ENCODE data around the gene HAPSTR1. TPM values are rescaled to one million over a fixed set of nuclear protein-coding genes. Genes with fewer than 3 reads are reported as not detected.

HAPSTR1 gene
- total RNA-seq, 2 donors from 2014 or later, result 65.5 to 72.6 TPM

DNA sequence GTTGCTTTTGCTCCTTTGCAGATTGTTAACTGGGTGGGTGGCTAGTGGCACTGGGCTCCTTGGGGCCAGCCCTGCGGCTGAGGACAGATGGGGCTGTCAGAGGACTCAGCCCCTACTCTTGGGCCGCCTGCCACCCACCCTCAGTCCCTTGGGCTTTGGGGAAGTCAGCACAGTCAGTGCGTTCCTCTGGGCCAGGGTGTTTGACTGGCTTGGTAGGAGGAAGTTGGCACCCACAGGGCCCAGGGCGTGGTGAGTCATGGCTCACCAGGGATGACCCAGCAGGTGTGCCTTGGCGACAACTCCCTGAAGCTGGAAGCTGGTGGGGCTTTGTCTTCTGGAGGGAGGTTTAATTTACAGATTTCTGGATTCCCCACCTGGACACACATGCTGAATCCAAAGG, 32.4 kb downstream of the HAPSTR1 start:
- ATAC-seq (no peak), DNase-seq (ENCODE audit: low spot score) (no peak)
- no peak overlapping the region for H3K4me3 Mint-ChIP-seq
- peaks cover 2% of the 10 kb centered on the region for H3K36me3 Mint-ChIP-seq
- H3K9me3 Mint-ChIP-seq, result no peaks in the 10 kb centered on the region
- H3K27ac Mint-ChIP-seq, result peak overlapping the region; percentile 35 to 45
- H3K27me3 Mint-ChIP-seq, result no peaks in the 10 kb centered on the region
- H3K4me1 Mint-ChIP-seq (ENCODE audit: low read depth in 2 of 2), result peaks cover 52 to 61% of the 10 kb centered on the region in 2 donors

DNA sequence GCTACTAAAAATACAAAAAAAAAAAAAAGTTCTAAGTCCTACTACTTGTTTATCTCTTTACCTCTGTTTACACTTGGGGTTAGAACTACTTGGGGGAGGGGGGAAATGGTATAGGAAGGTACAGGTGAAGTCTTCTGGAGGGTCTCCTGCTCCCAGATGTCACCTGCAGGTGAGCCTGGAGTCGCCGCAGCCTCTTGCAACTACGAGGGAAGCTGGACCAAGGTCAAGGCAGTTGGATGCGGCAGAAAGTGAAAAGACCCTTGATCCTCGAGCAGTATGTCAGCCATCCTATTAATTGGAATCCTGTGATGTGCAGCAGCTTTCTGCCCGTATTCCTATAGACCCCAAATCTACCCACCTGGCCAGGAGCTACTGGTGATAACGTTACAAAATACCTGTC, 33.0 kb downstream of the HAPSTR1 start:
- H3K27ac Mint-ChIP-seq, result peak overlapping the region in 1 of 2 donors; percentile 45
- H3K27me3 Mint-ChIP-seq, result no peaks in the 10 kb centered on the region
- H3K4me3 Mint-ChIP-seq, result no peak overlapping the region
- no peaks in the 10 kb centered on the region for H3K9me3 Mint-ChIP-seq
- peaks cover 51 to 59% of the 10 kb centered on the region in 2 donors for H3K4me1 Mint-ChIP-seq (ENCODE audit: low read depth in 2 of 2)
- DNase-seq (ENCODE audit: low spot score) (no peak), ATAC-seq (no peak)
- no peaks in the 10 kb centered on the region for H3K36me3 Mint-ChIP-seq

DNA sequence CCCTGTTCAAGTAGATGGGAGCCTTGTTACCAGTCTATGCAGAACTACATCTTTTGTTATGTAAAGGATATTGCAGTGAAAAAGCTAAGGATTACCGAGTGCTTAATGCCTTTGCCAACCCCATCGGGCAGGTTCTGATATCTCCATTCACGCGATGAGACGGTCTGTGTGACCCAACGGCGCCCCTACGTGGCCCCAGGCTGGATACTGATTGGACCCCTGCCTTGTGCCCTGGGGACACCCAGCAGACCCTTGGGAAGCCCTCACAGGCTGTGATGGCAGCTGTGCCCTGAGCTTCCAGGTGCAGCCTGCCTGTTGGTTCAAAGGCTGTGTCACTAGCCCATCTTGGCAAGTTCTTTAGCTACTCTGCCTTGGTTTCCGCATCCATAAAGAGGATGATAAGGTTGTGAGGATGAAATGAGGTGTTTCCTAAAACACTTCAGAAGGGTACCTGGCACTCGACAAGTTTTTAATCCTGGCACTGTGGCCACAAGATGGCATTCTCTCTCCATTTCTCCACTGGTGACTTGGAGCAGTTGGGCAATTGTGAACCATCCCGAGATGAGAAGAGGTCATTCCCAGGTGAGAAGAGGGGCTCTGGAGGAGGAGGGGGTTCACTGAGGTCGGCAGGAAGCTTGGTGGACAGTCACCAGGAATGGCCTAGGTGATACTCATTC, 33.6 kb downstream of the HAPSTR1 start:
- Mint-ChIP-seq H3K36me3 (no peaks in the 10 kb centered on the region), H3K27ac (peak overlapping the region in 1 of 2 donors; percentile 45), H3K4me3 (no peak overlapping the region), H3K9me3 (no peaks in the 10 kb centered on the region), H3K27me3 (no peaks in the 10 kb centered on the region), H3K4me1 (ENCODE audit: low read depth in 2 of 2) (peaks cover 46 to 55% of the 10 kb centered on the region in 2 donors)
- DNase-seq (ENCODE audit: low spot score) (no peak), ATAC-seq (no peak)

GRCh38 chr16:9125658-9126505, 34.4 kb downstream of the HAPSTR1 start:
- Mint-ChIP-seq H3K9me3 (no peaks in the 10 kb centered on the region), H3K27me3 (no peaks in the 10 kb centered on the region), H3K36me3 (no peaks in the 10 kb centered on the region), H3K27ac (peak overlapping the region; percentile 80 to 95), H3K4me3 (no peak overlapping the region), H3K4me1 (ENCODE audit: low read depth in 2 of 2) (peaks cover 46 to 52% of the 10 kb centered on the region in 2 donors)
- DNase-seq (ENCODE audit: low spot score) (no peak), ATAC-seq (no peak)

GRCh38 chr16:9126609-9127008, 35.2 kb downstream of the HAPSTR1 start:
- Mint-ChIP-seq H3K4me3 (no peak overlapping the region), H3K9me3 (no peaks in the 10 kb centered on the region), H3K27ac (peak overlapping the region; percentile 80 to 95), H3K36me3 (no peaks in the 10 kb centered on the region), H3K4me1 (ENCODE audit: low read depth in 2 of 2) (peaks cover 46 to 52% of the 10 kb centered on the region in 2 donors), H3K27me3 (no peaks in the 10 kb centered on the region)
- no peak for DNase-seq (ENCODE audit: low spot score)
- ATAC-seq, result no peak

- DNase-seq (ENCODE audit: low spot score), result no peak
- Mint-ChIP-seq H3K27me3 (no peaks in the 10 kb centered on the region), H3K36me3 (no peaks in the 10 kb centered on the region), H3K4me1 (ENCODE audit: low read depth in 2 of 2) (peaks cover 48 to 49% of the 10 kb centered on the region in 2 donors), H3K4me3 (peak overlapping the region; percentile 77), H3K27ac (peak overlapping the region; percentile 80 to 95), H3K9me3 (no peaks in the 10 kb centered on the region)
- no peak for ATAC-seq
These were observed 37.2 kb downstream of the HAPSTR1 start for GRCh38 chr16:9128346-9129342.

- peak overlapping the region in 1 of 2 donors; percentile 81 for H3K27ac Mint-ChIP-seq
These were observed 42.9 kb downstream of the HAPSTR1 start for GRCh38 chr16:9134306-9134705.

GRCh38 chr16:9134739-9135138, 43.3 kb downstream of the HAPSTR1 start:
- no peaks in the 10 kb centered on the region for H3K9me3 Mint-ChIP-seq
- H3K4me3 Mint-ChIP-seq, result peak overlapping the region; percentile 40
- H3K4me1 Mint-ChIP-seq (ENCODE audit: low read depth in 2 of 2), result peaks cover 27 to 34% of the 10 kb centered on the region in 2 donors
- peak overlapping the region; percentile 53 to 81 for H3K27ac Mint-ChIP-seq
- DNase-seq (ENCODE audit: low spot score) (peak; percentile 76), ATAC-seq (peak; percentile 69 to 79)
- H3K27me3 Mint-ChIP-seq, result peaks cover 0 to 2% of the 10 kb centered on the region in 2 donors
- H3K36me3 Mint-ChIP-seq, result no peaks in the 10 kb centered on the region

More at GRCh38 chr16:9134306-9134705, 42.9 kb downstream of the HAPSTR1 start:
- no peak for ATAC-seq
- Mint-ChIP-seq H3K27me3 (peaks cover 0 to 2% of the 10 kb centered on the region in 2 donors), H3K36me3 (no peaks in the 10 kb centered on the region), H3K4me1 (ENCODE audit: low read depth in 2 of 2) (peaks cover 27 to 32% of the 10 kb centered on the region in 2 donors), H3K4me3 (no peak overlapping the region), H3K9me3 (no peaks in the 10 kb centered on the region)
- no peak for DNase-seq (ENCODE audit: low spot score)

GRCh38 chr16:9135797-9136196, 44.4 kb downstream of the HAPSTR1 start:
- Mint-ChIP-seq H3K4me3 (peak overlapping the region; percentile 25), H3K9me3 (no peaks in the 10 kb centered on the region), H3K27ac (peak overlapping the region; percentile 24 to 61), H3K27me3 (peaks cover 0 to 2% of the 10 kb centered on the region in 2 donors), H3K4me1 (ENCODE audit: low read depth in 2 of 2) (peaks cover 32 to 36% of the 10 kb centered on the region in 2 donors), H3K36me3 (no peaks in the 10 kb centered on the region)
- ATAC-seq (peak; percentile 61 to 73), DNase-seq (ENCODE audit: low spot score) (no peak)

- Mint-ChIP-seq H3K27me3 (peaks cover 0 to 2% of the 10 kb centered on the region in 2 donors), H3K4me1 (ENCODE audit: low read depth in 2 of 2) (peaks cover 32 to 35% of the 10 kb centered on the region in 2 donors), H3K36me3 (no peaks in the 10 kb centered on the region), H3K9me3 (no peaks in the 10 kb centered on the region), H3K27ac (no peak overlapping the region), H3K4me3 (no peak overlapping the region)
- DNase-seq (ENCODE audit: low spot score) (no peak), ATAC-seq (no peak)
These were observed 45.2 kb downstream of the HAPSTR1 start for GRCh38 chr16:9136596-9136995.

GRCh38 chr16:9138021-9138680, 46.7 kb downstream of the HAPSTR1 start:
- Mint-ChIP-seq H3K36me3 (no peaks in the 10 kb centered on the region), H3K9me3 (no peaks in the 10 kb centered on the region), H3K4me1 (ENCODE audit: low read depth in 2 of 2) (peaks cover 26 to 29% of the 10 kb centered on the region in 2 donors), H3K27me3 (peaks cover 0 to 2% of the 10 kb centered on the region in 2 donors), H3K27ac (no peak overlapping the region), H3K4me3 (no peak overlapping the region)
- DNase-seq (ENCODE audit: low spot score) (no peak), ATAC-seq (no peak)

GRCh38 chr16:9138731-9139501, 47.5 kb downstream of the HAPSTR1 start:
- no peaks in the 10 kb centered on the region for H3K36me3 Mint-ChIP-seq
- H3K27me3 Mint-ChIP-seq, result peaks cover 0 to 2% of the 10 kb centered on the region in 2 donors
- peak; percentile 74 for DNase-seq (ENCODE audit: low spot score)
- H3K27ac Mint-ChIP-seq, result peak overlapping the region in 1 of 2 donors; percentile 15
- ATAC-seq, result peak; percentile 70 to 81
- no peak overlapping the region for H3K4me3 Mint-ChIP-seq
- no peaks in the 10 kb centered on the region for H3K9me3 Mint-ChIP-seq
- peaks cover 26% of the 10 kb centered on the region in 2 donors for H3K4me1 Mint-ChIP-seq (ENCODE audit: low read depth in 2 of 2)

Data from natural killer cell treated with Interleukin-12 subunit alpha and Interleukin-12 subunit beta and Interleukin-15 and Interleukin-18, amount 100 ng/mL, for 72 hours (primary cell).